Middle frontal gyrus (tissue), 1 donor: ENCODE data around the gene CFAP410.
A peak's percentile ranks its signal among the peaks of the same experiment; 100 is the strongest.

Experiments used
- DNase-seq: peaks from one replicate; pipeline ENCODE4 v3.0.0-alpha.2; 2015; ENCODE audit warnings: low spot score; ENCODE audit errors: extremely low spot score

Gene CFAP410

DNA sequence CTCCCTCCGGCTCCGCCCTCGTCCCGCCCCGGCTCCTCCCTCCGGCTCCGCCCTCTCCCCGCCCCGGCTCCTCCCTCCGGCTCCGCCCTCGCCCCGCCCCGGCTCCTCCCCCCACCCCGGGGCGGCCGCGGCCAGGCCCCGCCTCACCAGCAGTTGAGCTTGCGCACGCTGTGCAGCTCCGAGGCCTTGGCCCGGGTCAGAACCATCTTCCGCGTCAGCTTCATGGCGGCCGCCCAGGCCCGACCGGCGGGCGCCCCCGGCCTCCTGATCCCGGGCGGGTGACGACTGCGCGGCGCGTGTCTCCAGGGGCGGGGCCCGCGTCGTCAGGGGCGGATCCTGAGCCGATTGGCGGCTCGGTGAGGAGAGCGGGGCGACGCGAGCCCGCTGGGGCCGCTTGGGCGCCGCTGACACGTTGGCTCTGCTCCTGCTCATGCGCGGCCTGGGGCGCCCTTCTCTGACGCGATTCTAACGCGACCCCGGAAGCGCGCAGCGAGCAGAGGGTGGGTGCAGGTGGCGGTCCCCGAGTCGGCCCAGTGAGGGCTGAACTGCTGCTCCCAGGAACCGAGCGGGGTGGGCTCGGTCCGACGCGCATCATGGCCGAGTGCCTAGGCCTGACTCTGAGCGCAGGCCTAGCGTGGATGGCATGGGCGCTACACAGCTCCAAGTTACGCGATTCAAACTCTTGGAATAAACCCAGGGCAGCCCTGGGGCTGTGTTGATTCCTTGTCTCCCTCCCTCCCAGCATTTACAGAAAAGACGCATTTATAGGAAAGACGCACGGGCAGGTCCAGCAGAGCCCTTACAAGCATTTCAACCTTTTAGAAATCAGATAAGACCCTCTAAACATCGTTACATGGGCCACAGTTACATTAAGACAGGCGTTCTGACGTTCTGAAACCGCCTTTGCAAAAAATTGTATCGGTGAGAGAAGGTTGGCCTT, at the start of gene CFAP410:
Gene CFAP410 (minus strand): TSS at position 420 of the 940 bp plus-strand sequence. CDS start 196 bp downstream, at position 224.
- DNase-seq: peak; percentile 93

DNA sequence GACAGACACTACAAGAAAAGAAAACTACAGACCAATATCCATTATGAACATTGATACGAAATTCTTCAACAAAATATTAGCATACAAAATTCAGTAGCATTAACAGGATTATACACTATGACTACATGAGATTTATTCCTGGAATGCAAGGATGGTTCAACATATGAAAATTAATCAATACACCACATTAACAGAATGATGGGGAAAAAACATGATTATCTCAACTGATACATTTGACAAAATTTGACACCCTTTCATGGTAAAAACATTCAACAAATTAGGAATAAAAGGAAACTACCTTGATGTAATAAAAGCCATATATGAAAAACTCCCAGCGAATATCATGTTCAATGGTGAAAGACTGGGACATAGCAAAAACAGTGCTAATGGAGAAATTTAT, 45.8 kb upstream of the CFAP410 start:
- no peak for DNase-seq

DNA sequence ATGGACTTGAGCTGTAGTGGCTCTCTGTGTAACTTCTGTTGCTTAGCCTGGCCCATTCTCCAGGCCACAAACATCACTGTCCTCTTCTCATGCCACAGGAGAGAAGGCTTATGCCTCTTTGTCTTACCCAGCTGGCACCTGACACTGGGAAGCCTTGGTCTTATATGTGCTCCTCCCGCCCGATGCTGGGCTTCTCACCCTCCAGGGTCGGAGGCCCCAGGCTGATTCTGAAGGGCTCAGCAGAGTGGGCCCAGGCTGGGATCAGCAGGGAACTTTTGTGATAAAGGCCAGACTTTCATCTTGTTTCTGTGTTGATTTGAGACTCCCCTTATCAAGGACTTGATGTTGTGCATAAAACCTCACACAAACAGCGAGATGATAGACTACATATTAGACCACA, 44.0 kb upstream of the CFAP410 start:
- DNase-seq: no peak

DNA sequence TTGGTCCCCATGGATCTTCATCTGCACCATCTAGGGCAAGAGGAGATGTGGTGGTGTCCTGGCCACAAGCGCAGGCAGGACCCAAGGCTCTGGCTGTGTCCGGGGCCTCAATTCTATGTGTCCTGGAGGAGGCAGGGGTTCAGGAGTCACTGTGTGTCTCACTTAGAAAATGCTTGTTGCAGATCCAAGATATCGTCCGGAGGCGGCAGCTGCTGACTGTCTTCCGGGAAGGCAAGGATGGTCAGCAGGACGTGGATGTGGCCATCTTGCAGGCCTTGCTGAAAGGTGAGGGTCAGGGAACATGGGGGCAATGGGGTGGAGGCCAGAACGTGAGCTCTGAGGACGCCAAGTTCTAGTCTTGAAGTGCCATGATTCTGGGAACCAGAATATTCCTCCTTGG, 43.3 kb upstream of the CFAP410 start:
- no peak for DNase-seq

DNA sequence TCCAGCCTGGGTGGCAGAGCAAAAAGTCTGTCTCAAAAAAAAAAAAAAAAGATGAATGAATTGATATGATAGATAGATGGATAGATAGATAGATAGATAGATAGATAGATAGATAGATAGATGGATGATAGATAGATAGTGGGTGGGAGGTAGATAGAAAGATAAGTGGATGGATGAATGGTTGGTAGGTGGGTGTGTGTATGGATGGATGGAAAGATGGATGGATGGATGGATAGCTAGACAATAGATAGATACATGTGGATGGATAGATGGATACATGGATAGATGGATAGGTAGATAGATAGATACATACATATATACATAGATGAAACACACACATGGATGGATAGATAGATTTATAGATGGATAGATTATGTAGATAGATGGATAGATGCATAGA, 42.7 kb upstream of the CFAP410 start:
- DNase-seq: no peak

DNA sequence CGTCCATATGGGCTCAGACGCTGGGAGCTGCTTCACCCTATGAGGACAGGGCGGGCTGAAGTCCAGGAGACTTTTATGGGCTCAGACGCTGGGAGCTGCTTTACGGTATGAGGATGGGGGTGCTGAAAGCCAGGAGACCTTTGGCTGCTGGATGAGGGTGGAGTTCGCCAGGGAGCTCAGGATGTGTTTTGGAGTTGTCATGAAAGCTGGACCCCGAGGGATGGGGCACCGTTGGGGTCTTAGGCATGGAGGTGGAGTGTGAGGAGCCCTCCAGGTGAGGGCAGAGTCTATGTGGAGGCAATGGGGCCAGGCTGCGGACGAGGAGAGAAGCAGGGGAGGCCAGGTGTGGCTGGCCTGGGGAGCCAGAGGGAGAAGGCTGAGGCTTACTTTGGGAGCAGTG, 41.7 kb upstream of the CFAP410 start:
- no peak for DNase-seq

DNA sequence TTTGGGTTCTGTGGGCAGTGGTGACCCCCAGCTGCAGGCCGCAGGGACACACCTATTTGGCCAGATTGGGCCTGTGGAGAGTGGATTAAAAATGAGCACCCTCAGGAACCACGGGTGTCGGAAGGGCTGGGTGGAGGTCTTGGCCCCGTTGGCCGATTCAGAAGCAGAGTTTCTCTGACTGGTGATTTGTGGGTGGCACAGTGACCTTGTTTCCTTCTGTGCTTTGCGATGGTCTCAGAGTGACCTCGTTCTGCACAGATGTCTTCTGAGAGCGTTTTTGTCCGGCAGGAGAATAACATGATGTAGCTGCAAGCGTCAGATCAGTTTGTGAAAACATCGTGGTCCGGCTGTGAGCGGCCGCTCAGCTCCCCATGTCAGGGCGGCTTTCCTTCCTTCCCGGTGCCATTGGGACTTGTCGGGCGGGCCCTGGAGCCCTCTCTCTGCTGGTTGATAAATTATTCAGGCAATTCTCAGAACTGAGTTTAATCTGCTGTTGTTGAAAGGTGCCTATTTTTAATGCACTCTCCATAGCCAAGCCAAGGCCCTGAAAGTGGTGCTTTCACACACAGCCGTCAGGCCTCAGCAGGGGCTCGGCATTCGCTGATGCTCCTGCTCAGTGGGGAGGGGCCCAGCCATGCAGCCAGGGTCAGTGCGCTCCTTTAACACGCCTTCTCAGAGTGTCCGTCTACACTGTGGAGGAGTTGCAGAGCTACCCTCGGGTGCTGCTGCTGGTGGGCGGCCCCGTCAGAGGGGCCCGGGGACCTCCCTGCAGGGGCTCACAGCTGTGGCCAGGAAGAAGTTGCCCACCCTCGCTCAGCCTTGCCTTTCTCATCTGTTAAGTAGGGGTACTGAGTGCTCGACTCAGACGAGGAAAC, 41.0 kb upstream of the CFAP410 start:
- no peak for DNase-seq

DNA sequence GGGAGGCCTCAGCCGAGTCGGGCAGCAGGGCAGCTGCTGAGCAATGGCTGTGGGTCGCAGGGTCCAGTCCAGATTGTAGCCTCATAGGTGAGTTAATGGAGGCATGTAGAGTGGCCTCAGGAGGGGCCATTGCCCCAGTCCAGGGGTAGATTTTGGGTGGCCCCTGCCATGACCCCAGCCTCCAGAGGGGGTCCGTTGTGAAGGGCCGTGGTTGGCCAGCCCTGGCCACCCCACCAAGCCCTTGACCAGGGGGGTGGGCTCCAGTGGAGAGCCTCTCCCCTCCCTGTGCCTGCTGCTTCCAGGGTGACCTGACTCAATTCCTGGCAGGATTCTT, 40.3 kb upstream of the CFAP410 start:
- no peak for DNase-seq

DNA sequence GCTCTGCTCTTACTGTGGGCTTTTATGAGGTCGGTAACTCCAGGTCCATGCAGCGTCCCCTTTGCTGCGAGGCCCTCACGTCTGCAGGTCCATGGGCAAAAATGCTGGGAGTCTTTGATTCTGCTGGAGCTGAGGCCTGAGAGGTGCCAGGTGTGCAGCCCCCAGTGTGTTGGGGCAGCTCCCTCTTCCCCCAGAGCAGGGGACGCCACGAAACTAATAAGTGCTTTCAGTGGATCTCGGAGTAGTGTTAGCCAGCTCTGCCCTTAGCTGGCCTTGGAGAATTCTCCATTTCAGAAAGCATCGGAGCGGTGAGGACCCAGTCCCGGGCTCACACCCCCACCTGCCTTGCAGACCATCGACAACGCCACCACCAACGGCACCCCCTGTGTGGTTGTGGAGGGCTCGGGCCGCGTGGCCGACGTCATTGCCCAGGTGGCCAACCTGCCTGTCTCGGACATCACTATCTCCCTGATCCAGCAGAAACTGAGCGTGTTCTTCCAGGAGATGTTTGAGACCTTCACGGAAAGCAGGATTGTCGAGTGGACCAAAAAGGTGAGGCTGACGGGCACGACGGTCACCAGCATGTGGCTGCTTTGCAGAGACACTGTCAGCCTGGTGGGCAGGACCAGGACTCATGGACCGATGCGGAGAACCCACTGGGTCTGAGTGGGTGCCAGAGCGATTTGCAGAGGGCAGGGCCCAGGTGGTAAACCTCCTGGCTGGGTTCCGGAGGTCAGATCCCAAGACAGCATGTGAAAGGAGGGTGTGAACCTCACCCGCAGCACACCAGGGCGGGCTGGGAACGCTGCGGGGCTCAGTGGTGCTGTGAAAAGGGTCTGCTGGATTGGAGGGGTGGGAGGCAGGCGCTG, 39.7 kb upstream of the CFAP410 start:
- no peak for DNase-seq

DNA sequence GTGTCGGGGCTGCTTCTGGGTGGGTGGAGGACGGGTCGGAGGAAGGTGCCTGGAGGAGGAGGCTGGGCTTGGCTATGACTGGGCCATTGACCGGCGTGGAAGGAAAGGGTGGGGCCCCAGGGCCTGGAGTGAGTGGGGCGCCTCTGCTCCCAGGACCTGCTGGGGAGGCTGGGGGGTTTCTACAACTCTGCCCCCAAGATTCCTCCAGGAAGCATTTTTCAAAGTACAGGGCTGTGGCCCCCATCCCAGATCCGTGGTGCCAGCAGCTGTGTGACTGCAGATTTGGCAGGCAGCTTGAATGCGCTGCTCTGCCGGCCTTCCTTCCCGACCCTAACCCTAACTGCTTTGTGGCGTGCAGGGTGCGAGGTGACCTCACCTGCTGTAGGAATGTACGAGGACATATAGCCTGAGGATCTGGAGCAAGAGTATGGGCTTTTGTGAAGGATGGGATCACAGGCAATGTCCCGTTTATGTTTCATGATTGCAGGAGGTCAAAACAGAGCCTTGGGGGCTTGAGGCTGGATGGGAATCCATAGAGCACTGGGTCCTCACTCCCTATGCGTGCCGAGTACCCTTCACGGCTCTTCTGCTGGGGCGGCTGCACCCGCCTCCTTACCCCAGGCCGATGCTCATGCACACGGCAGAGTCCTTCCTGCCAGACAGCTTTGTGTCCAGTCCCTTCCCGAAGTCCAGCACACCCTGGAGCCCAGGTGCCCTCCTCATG, 38.9 kb upstream of the CFAP410 start:
- DNase-seq: no peak

DNA sequence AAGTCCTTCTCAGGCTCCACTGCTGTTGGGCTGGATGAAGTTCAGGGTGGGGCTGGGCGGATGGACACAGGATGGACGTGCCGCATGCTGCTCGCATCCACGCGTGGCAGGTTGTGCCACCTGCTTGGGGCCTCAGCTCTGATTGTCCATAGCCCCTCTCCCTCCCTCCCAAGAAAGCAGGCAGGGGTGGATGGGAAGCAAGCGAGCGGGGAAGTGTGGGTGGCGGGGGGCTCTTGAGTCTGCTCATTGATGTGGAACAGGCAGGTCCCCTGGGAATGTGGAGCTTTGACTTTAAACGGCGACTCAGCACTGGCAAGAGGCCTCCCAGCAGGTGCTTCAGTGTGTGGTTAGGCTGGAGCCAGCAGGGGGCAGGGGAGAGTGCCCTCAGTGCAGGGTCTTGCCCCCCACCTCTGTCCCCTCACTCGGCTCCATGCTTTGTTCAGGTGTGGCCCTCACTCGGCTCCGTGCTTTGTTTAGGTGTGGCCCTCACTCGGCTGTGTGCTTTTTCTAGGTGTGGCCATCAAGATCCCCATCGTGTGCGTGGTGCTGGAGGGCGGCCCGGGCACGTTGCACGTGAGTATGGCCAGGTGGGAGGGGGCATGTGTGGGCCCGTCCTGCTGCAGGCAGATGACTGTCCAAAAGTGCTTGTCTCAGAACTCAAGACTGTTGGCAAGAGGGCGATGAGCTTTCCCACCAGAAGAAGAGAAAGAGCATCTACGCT, 38.2 kb upstream of the CFAP410 start:
- no peak for DNase-seq

DNA sequence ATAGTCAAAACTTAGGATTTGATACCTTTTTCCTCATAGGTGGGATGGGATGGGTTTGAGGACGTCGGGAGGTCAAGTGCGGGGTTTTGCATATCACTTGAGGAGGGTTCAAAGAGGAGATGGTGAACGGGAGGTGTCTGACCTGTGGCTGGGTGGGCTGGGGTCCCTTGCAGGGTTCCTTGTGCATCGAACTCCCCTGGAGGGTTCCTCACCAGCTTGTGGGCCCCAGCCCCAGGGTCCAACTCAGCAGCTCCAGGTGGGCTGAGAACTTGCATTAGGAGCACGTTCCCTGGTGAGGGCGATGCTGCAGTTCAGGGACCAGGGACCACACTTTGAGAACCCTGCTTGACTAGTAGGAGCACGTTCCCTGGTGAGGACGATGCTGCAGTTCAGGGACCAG, 37.4 kb upstream of the CFAP410 start:
- no peak for DNase-seq

DNA sequence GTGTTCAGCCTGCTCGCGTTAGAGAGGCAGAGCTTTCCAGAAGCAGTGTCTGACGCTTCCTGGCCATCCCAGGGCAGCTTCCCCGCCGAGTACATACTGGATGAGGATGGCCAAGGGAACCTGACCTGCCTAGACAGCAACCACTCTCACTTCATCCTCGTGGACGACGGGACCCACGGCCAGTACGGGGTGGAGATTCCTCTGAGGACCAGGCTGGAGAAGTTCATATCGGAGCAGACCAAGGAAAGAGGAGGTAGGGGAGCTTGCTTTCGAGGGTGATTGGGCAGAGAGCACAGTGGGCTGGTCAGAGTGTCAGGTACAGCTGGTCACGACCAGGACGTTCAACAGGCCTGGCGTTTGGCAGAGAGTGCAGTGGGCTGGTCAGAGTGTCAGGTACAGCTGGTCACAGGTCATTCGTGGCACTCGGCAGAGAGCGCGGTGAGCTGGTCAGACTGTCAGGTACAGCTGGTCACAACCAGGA, 36.6 kb upstream of the CFAP410 start:
- no peak for DNase-seq

DNA sequence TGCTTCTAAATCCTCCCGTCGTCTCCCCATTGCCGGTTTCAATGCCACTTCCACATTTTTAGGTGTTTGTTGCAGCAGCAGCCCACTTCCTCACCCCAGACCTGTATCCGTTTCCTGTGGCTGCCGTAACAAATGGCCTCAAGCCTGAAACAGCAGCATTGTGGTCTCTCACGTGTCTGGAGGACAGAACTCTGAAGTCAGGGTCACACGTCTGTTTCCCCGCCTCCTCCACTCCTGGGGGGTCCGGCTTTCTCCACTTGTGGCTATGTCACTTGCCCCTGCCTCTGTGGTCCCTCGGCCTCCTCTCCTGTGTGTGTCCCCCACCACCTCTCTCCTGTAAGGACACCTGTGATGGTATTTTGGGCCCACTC, 36.1 kb upstream of the CFAP410 start:
- DNase-seq: no peak

DNA sequence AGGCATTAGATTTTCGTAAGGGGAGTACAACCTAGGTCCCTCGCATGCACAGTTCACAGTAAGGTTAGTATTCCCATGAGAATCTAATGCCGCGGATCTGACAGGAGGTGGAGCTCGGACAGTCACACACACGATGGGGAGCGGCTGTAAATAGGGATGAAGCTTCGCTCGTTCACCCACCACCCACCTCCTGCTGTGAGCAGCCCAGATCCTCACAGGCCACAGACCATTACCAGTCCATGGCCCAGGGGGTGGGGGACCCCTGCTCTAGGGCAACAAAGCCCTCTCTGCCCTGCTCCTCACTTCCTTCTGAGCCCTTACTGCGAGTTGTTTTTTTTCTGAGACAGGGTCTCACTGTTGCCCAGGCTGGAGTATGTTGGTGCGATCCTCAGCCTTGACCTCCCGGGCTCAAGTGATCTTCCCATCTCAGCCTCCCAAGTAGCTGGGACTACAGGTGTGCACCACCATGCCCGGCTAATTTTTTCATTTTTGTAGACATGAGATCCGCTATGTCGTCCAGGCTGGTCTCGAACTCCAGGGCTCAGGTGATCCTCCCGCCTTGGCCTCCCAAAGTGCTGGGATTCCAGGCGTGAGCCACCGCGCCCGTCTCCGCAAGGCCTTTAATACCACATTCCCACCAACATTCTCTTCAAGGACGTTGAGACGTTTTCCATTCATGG, 35.6 kb upstream of the CFAP410 start:
- DNase-seq: no peak

DNA sequence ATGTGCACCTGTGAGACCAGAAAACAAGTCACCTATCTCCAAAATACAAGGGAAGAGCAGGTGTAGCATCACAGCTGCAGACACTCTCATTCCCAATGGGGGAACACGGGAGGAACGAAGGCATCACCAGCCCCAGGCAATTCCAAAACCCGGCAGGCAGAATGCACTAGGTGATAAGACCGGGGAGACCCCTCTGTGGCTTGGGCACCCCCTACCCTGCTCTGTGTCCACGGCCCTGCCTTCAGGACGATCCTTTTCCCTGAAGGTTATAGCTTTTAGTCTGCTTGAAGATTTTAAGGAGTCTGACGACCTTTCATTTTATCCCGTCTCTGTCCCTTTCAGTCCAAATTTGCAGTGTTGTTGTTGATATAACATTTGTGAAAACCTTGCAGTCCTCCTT, 33.4 kb upstream of the CFAP410 start:
- DNase-seq: no peak

DNA sequence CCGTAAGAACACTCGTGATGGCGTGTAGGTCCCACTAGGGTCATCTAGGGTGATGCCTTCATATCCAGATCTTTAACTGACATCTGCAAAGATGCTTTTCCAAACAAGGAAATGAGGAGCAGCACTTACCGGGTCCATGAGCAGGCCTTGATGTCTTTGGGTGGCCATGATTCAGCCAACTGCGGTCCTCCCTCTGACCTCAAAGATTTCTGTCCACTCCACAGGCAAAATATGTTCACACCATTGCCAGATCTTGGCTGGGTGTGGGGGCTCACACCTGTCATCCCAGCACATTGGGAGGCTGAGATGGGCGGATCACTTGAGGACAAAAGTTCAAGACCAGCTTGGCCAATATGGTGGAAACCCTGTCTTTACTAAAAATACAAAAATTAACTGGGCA, 32.4 kb upstream of the CFAP410 start:
- DNase-seq: no peak

DNA sequence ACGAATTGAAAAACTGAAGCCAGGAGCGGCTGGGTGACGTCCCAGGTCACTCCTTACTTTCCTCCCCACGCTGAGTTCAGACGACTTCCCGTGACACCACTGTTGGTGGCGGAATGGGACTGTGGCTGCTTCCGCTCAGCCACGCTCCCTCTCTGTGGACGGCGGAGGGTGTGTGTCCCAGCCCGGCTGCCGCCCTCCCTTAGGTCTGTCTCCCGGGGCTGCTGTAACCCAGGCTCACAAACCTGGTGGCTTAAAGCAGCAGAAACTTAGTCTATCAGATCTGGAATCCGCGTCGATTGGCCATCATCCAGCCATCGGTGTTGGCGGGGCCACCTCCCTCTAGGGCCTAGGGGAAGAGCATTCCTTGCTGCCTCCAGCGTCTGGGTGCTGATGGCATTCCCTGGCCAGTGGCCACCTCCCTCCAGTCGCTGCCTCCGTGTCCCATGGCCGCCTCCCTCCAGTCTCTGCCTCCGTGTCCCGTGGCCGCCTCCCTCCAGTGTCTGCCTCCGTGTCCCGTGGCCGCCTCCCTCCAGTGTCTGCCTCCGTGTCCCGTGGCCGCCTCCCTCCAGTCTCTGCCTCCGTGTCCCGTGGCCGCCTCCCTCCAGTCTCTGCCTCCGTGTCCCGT, 31.7 kb upstream of the CFAP410 start:
- no peak for DNase-seq
